NB4 (cell line): ENCODE measurements around the gene MRGPRF.

Source experiments
- CTCF ChIP-seq: IDR thresholded peaks from one replicate; pipeline ENCODE4 v1.5.1; 2012; ENCODE audit warnings: low read depth, low read length
- MAX ChIP-seq: IDR thresholded peaks from 2 replicates; pipeline ENCODE4 v1.6.1; 2011; ENCODE audit warnings: low read depth, low read length
- POLR2A ChIP-seq: IDR thresholded peaks from 2 replicates; pipeline ENCODE4 v1.6.1; 2011; ENCODE audit warnings: mild to moderate bottlenecking; ENCODE audit not compliant: insufficient read length; ENCODE audit errors: extremely low read depth

GRCh38 chr11:69055212-69055586 is 42.2 kb upstream of the MRGPRF start:
- TF ChIP-seq CTCF (no peak), POLR2A (no peak), MAX (no peak)
